Neural progenitor cell (in vitro differentiated cells): ENCODE results near the gene PPP1R15B. TPM values are rescaled to one million over a fixed set of nuclear protein-coding genes. Genes with fewer than 3 reads are reported as not detected.
A peak's percentile ranks its signal among the peaks of the same experiment; 100 is the strongest.

Experiments used
- DNase-seq: peaks from one replicate; pipeline ENCODE4 v3.0.0-alpha.2; 2016; ENCODE audit warnings: low spot score
- H2AFZ ChIP-seq: fragments of 200-600 bp; sonication (generic); replicated peaks from 2 replicates; pipeline ENCODE4 v1.6.1; 2016; ENCODE audit warnings: antibody characterized with exemption
- H3F3A ChIP-seq: fragments of 200-600 bp; sonication (generic); 2 replicates; pipeline ENCODE4 v1.6.1; 2016; ENCODE audit warnings: antibody characterized with exemption, low read depth
- H3K27ac ChIP-seq: fragments of 200-600 bp; sonication (generic); 2 replicates; pipeline ENCODE4 v1.5.1; 2016; ENCODE audit warnings: mild to moderate bottlenecking
- H3K27me3 ChIP-seq: fragments of 200-600 bp; sonication (generic); 2 replicates; pipeline ENCODE4 v1.6.1; 2016; ENCODE audit warnings: mild to moderate bottlenecking, moderate library complexity
- H3K36me3 ChIP-seq: fragments of 200-600 bp; sonication (generic); 2 replicates; pipeline ENCODE4 v1.5.1; 2016
- H3K4me1 ChIP-seq: fragments of 200-600 bp; sonication (generic); 2 replicates; pipeline ENCODE4 v1.6.1; 2016; ENCODE audit warnings: mixed run types
- H3K4me2 ChIP-seq: fragments of 200-600 bp; sonication (generic); 2 replicates; pipeline ENCODE4 v1.6.1; 2016
- H3K4me3 ChIP-seq: fragments of 200-600 bp; sonication (generic); 2 replicates; pipeline ENCODE4 v1.5.1; 2016
- H3K79me2 ChIP-seq: fragments of 200-600 bp; sonication (generic); 2 replicates; pipeline ENCODE4 v1.6.1; 2016; ENCODE audit warnings: low read depth
- H3K9ac ChIP-seq: fragments of 200-600 bp; sonication (generic); 2 replicates; pipeline ENCODE4 v1.6.1; 2016
- H3K9me3 ChIP-seq: fragments of 200-600 bp; sonication (generic); 2 replicates; pipeline ENCODE4 v1.5.1; 2016; ENCODE audit warnings: low read depth
- H4K20me1 ChIP-seq: fragments of 200-600 bp; sonication (generic); 2 replicates; pipeline ENCODE4 v1.6.1; 2016; ENCODE audit warnings: low read depth
- H3K27ac Mint-ChIP-seq: 3 replicates; pipeline ENCODE4 v1.8.0; 2021; ENCODE audit warnings: mixed read lengths
- H3K27me3 Mint-ChIP-seq: 2 replicates; pipeline ENCODE4 v1.8.0; 2022; ENCODE audit warnings: low read depth, mild to moderate bottlenecking, inconsistent platforms, moderate library complexity, mixed read lengths; ENCODE audit not compliant: insufficient read depth
- H3K36me3 Mint-ChIP-seq: 3 replicates; pipeline ENCODE4 v1.8.0; 2021; ENCODE audit warnings: mixed read lengths
- H3K4me1 Mint-ChIP-seq: 3 replicates; pipeline ENCODE4 v1.8.0; 2021; ENCODE audit warnings: mixed read lengths
- H3K4me3 Mint-ChIP-seq: 3 replicates; pipeline ENCODE4 v1.8.0; 2021; ENCODE audit warnings: mild to moderate bottlenecking, moderate library complexity, mixed read lengths
- H3K9me3 Mint-ChIP-seq: 3 replicates; pipeline ENCODE4 v1.8.0; 2020; ENCODE audit warnings: mixed read lengths
- CTCF ChIP-seq: fragments of 200-600 bp; sonication (generic); IDR thresholded peaks from 2 replicates; pipeline ENCODE4 v1.5.1; 2017; ENCODE audit warnings: antibody characterized with exemption, mild to moderate bottlenecking
- EZH2 ChIP-seq: fragments of 200-600 bp; sonication (generic); IDR thresholded peaks from 2 replicates; pipeline ENCODE4 v1.6.1; 2017; ENCODE audit warnings: antibody characterized with exemption, mild to moderate bottlenecking, moderate library complexity
- EZH2phosphoT487 ChIP-seq: fragments of 200-600 bp; sonication (generic); IDR thresholded peaks from 2 replicates; pipeline ENCODE4 v1.6.1; 2017; ENCODE audit warnings: antibody characterized with exemption
- total RNA-seq: library from RNA; depleted of rRNA; stranded (reverse); fragments of >200 nt; gene quantifications from 2 replicates; pipeline ENCODE4 v1.2.3, GENCODE V29; 2015; ENCODE audit warnings: low replicate concordance

PPP1R15B gene
- total RNA-seq, 1 donor from 2014 or later: 32.7 TPM

GRCh38 chr1:204447736-204448135 lies 36.1 kb upstream of the PPP1R15B start:
- peaks cover 11% of the 10 kb centered on the region for H3K27me3 Mint-ChIP-seq
- Histone ChIP-seq H3K36me3 (no peaks in the 10 kb centered on the region), H3K4me2 (no peak overlapping the region), H3K9me3 (no peaks in the 10 kb centered on the region), H3K27ac (no peak overlapping the region), H4K20me1 (peaks cover 13% of the 10 kb centered on the region), H3K27me3 (no peaks in the 10 kb centered on the region), H3F3A (peaks cover 20% of the 10 kb centered on the region), H2AFZ (no peak overlapping the region), H3K9ac (no peak overlapping the region), H3K4me1 (peaks cover 27% of the 10 kb centered on the region), H3K79me2 (no peaks in the 10 kb centered on the region), H3K4me3 (no peak overlapping the region)
- TF ChIP-seq EZH2 (no peak), EZH2phosphoT487 (no peak), CTCF (no peak)
- H3K4me1 Mint-ChIP-seq: peaks cover 32% of the 10 kb centered on the region
- peaks cover 51% of the 10 kb centered on the region for H3K36me3 Mint-ChIP-seq
- peaks cover 2% of the 10 kb centered on the region for H3K9me3 Mint-ChIP-seq
- H3K4me3 Mint-ChIP-seq: no peak overlapping the region
- H3K27ac Mint-ChIP-seq: peak overlapping the region; percentile 81
- DNase-seq: no peak

GRCh38 chr1:204447190-204447589 lies 35.6 kb upstream of the PPP1R15B start:
- no peak for DNase-seq

DNA sequence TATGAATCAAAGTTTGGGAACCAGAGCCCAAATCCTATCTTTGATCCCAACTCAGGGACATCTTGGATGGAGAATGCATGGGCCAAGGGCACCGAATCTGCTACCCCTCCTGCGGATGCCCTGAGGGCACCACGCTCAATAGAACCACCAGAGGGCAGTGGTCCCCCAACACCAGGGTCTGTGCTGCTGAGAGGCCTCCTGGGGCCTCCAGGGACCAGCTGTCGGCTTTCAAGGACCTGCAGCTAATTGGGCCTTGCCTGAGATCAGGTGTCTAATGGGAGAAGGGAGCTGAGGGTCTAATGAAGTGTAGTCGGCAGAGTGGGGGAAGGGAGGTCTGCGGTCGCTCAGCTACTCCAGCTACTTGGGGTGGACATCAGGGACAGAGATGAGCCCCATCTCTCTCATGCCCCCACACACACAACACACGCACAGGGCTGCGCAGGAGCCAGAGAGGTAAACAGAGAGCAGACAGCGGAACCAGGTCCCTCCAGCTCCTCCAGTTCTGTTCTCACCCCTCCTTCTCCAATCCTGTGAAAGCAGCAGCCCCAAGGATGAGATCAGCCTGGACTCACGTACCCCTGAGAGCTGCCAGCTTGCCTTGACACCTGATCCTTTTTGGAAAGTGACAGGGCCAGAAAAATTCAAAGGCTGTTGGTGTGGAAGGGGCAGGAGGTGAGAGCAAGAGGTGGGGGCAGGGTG lies 34.9 kb upstream of the PPP1R15B start:
- Mint-ChIP-seq H3K27ac (peak overlapping the region; percentile 81), H3K4me3 (peak overlapping the region; percentile 53), H3K27me3 (peaks cover 11% of the 10 kb centered on the region), H3K36me3 (peaks cover 56% of the 10 kb centered on the region), H3K9me3 (peaks cover 2% of the 10 kb centered on the region), H3K4me1 (peaks cover 30% of the 10 kb centered on the region)
- H3K9me3 ChIP-seq: no peaks in the 10 kb centered on the region
- H3K4me2 ChIP-seq: peak overlapping the region; percentile 61
- no peaks in the 10 kb centered on the region for H3K79me2 ChIP-seq
- peak; percentile 93 for DNase-seq
- H3K4me3 ChIP-seq: no peak overlapping the region
- no peaks in the 10 kb centered on the region for H3K27me3 ChIP-seq
- no peak for TF ChIP-seq EZH2phosphoT487
- TF ChIP-seq CTCF: peak; percentile 74
- peaks cover 19% of the 10 kb centered on the region for H3F3A ChIP-seq
- no peak overlapping the region for H3K9ac ChIP-seq
- H4K20me1 ChIP-seq: peaks cover 13% of the 10 kb centered on the region
- no peak overlapping the region for H2AFZ ChIP-seq
- peak overlapping the region; percentile 5 for H3K27ac ChIP-seq
- peaks cover 24% of the 10 kb centered on the region for H3K4me1 ChIP-seq
- H3K36me3 ChIP-seq: no peaks in the 10 kb centered on the region

More at GRCh38 chr1:204447190-204447589, 35.6 kb upstream of the PPP1R15B start:
- Histone ChIP-seq H3F3A (peaks cover 20% of the 10 kb centered on the region), H3K36me3 (no peaks in the 10 kb centered on the region), H2AFZ (no peak overlapping the region), H3K9ac (no peak overlapping the region), H3K27me3 (no peaks in the 10 kb centered on the region), H3K9me3 (no peaks in the 10 kb centered on the region), H4K20me1 (peaks cover 13% of the 10 kb centered on the region), H3K4me3 (no peak overlapping the region), H3K4me1 (peaks cover 26% of the 10 kb centered on the region), H3K79me2 (no peaks in the 10 kb centered on the region), H3K4me2 (peak overlapping the region; percentile 61), H3K27ac (peak overlapping the region; percentile 5)
- peaks cover 2% of the 10 kb centered on the region for H3K9me3 Mint-ChIP-seq
- H3K4me1 Mint-ChIP-seq: peaks cover 31% of the 10 kb centered on the region
- H3K36me3 Mint-ChIP-seq: peaks cover 52% of the 10 kb centered on the region
- no peak overlapping the region for H3K4me3 Mint-ChIP-seq
- peak overlapping the region; percentile 81 for H3K27ac Mint-ChIP-seq
- H3K27me3 Mint-ChIP-seq: peaks cover 11% of the 10 kb centered on the region
- no peak for TF ChIP-seq EZH2phosphoT487
- no peak for TF ChIP-seq EZH2
- no peak for TF ChIP-seq CTCF
